ENCODE results near the gene TMCC2. TPM values are rescaled to one million over a fixed set of nuclear protein-coding genes. Genes with fewer than 3 reads are reported as not detected.

The TMCC2 gene
- total and polyA plus RNA-seq, 2 experiments from 2014 or later = 2.6 to 9.9 TPM

DNA sequence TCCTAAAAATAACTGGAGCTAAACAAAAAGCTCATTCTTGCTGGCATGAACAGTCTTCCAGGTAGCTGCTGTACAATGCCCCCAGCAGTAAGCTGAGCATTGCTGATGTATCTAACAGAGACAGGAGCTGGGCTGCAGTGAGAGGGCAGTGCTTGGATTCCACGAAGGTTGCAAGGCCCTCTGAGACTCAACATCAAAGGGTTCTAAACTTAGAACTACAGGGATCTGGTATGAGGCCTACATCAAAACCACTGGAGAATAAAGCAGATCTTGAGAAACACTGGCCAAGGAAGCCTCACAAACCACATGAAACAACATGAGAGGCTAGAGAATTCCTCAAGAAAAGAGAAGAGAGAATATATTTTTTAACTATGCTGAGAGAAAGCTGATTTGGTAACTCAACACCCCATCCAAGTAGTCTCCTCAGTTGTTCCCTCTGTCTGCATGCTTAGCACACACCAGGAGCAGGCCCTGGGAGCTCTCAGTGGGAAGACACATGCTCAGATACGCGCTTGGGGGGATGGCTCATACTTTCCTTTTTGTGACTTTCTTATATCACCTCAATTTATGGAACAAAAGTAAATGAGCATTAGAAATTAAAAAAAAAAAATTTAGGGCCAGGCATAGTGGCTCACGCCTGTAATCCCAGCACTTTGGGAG is 43.9 kb upstream of the TMCC2 start (continued):
- TF ChIP-seq, protein P1, sequence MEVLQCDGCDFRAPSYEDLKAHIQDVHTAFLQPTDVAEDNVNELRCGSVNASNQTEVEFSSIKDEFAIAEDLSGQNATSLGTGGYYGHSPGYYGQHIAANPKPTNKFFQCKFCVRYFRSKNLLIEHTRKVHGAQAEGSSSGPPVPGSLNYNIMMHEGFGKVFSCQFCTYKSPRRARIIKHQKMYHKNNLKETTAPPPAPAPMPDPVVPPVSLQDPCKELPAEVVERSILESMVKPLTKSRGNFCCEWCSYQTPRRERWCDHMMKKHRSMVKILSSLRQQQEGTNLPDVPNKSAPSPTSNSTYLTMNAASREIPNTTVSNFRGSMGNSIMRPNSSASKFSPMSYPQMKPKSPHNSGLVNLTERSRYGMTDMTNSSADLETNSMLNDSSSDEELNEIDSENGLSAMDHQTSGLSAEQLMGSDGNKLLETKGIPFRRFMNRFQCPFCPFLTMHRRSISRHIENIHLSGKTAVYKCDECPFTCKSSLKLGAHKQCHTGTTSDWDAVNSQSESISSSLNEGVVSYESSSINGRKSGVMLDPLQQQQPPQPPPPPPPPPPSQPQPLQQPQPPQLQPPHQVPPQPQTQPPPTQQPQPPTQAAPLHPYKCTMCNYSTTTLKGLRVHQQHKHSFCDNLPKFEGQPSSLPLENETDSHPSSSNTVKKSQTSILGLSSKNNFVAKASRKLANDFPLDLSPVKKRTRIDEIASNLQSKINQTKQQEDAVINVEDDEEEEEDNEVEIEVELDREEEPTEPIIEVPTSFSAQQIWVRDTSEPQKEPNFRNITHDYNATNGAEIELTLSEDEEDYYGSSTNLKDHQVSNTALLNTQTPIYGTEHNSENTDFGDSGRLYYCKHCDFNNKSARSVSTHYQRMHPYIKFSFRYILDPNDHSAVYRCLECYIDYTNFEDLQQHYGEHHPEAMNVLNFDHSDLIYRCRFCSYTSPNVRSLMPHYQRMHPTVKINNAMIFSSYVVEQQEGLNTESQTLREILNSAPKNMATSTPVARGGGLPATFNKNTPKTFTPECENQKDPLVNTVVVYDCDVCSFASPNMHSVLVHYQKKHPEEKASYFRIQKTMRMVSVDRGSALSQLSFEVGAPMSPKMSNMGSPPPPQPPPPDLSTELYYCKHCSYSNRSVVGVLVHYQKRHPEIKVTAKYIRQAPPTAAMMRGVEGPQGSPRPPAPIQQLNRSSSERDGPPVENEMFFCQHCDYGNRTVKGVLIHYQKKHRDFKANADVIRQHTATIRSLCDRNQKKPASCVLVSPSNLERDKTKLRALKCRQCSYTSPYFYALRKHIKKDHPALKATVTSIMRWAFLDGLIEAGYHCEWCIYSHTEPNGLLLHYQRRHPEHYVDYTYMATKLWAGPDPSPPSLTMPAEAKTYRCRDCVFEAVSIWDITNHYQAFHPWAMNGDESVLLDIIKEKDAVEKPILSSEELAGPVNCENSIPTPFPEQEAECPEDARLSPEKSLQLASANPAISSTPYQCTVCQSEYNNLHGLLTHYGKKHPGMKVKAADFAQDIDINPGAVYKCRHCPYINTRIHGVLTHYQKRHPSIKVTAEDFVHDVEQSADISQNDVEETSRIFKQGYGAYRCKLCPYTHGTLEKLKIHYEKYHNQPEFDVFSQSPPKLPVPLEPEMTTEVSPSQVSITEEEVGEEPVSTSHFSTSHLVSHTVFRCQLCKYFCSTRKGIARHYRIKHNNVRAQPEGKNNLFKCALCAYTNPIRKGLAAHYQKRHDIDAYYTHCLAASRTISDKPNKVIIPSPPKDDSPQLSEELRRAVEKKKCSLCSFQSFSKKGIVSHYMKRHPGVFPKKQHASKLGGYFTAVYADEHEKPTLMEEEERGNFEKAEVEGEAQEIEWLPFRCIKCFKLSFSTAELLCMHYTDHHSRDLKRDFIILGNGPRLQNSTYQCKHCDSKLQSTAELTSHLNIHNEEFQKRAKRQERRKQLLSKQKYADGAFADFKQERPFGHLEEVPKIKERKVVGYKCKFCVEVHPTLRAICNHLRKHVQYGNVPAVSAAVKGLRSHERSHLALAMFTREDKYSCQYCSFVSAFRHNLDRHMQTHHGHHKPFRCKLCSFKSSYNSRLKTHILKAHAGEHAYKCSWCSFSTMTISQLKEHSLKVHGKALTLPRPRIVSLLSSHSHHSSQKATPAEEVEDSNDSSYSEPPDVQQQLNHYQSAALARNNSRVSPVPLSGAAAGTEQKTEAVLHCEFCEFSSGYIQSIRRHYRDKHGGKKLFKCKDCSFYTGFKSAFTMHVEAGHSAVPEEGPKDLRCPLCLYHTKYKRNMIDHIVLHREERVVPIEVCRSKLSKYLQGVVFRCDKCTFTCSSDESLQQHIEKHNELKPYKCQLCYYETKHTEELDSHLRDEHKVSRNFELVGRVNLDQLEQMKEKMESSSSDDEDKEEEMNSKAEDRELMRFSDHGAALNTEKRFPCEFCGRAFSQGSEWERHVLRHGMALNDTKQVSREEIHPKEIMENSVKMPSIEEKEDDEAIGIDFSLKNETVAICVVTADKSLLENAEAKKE (CRISPR knock-in tag; IDR thresholded peaks at IDR 0.05) = no peak
- TF ChIP-seq POLR2AphosphoS5 (IDR thresholded peaks at IDR 0.05; ENCODE audit: low read depth) (no peak), EZH2phosphoT487 (IDR thresholded peaks at IDR 0.05; ENCODE audit: unreplicated experiment) (no peak), CREB1 (CRISPR knock-in tag; IDR thresholded peaks at IDR 0.05; ENCODE audit: low read depth) (no peak), ZNF114 (CRISPR knock-in tag; IDR thresholded peaks at IDR 0.05) (no peak), STAT1 (IDR thresholded peaks at IDR 0.05; ENCODE audit: unreplicated experiment) (no peak)
- TF ChIP-seq, protein P2, sequence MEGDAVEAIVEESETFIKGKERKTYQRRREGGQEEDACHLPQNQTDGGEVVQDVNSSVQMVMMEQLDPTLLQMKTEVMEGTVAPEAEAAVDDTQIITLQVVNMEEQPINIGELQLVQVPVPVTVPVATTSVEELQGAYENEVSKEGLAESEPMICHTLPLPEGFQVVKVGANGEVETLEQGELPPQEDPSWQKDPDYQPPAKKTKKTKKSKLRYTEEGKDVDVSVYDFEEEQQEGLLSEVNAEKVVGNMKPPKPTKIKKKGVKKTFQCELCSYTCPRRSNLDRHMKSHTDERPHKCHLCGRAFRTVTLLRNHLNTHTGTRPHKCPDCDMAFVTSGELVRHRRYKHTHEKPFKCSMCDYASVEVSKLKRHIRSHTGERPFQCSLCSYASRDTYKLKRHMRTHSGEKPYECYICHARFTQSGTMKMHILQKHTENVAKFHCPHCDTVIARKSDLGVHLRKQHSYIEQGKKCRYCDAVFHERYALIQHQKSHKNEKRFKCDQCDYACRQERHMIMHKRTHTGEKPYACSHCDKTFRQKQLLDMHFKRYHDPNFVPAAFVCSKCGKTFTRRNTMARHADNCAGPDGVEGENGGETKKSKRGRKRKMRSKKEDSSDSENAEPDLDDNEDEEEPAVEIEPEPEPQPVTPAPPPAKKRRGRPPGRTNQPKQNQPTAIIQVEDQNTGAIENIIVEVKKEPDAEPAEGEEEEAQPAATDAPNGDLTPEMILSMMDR (conservative IDR thresholded peaks at IDR 0.05; ENCODE audit: low read depth in 2 of 2) = no peak

DNA sequence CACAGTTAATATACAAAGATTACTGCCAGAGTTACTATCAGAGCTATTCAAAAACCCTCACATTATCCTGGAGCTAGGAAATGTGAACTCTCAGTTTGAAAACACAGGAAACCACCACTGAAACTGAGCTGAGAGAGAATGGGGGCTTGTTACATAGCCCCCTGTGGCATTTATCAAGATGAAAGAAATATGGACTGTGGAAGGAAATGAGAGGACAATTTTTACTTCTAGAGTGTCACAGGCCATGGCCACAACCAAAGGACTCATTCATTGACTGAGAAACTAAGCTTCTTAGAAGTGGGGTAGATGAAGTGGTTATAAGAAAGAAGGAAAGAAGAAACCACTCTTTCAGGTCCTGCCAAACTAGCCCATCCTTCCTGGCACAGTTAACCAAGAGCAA is 41.6 kb upstream of the TMCC2 start:
- Histone ChIP-seq H3K4me1 (ENCODE audit: insufficient read depth) (peaks cover 39% of the 10 kb centered on the region), H3K27ac (ENCODE audit: low read depth) (no peak overlapping the region), H4K20me1 (replicated peaks; ENCODE audit: insufficient read depth) (no peaks in the 10 kb centered on the region), H3K4me2 (no peak overlapping the region), H3K36me3 (ENCODE audit: insufficient read depth) (no peaks in the 10 kb centered on the region; the same call in 1 of the 2 replicates), H3K27me3 (ENCODE audit: insufficient read depth) (no peaks in the 10 kb centered on the region), H2AFZ (no peak overlapping the region), H3K4me3 (no peak overlapping the region), H3K79me2 (replicated peaks; ENCODE audit: insufficient read depth) (peaks cover 42% of the 10 kb centered on the region), H3K9me2 (ENCODE audit: insufficient read depth) (no peaks in the 10 kb centered on the region), H3F3A (replicated peaks; ENCODE audit: low read depth) (no peaks in the 10 kb centered on the region; the same call in 1 of the 2 replicates)
- H3K9me3 Mint-ChIP-seq = no peaks in the 10 kb centered on the region
- DNase-seq (ENCODE audit: low spot score) (no peak), ATAC-seq (no peak)
- peaks cover 41% of the 10 kb centered on the region for H3K4me1 Mint-ChIP-seq
- H3K27ac Mint-ChIP-seq = no peak overlapping the region
- no peaks in the 10 kb centered on the region for H3K27me3 Mint-ChIP-seq (ENCODE audit: insufficient read depth, low read depth, poor library complexity)
- no peak overlapping the region for H3K4me3 Mint-ChIP-seq
- H3K36me3 Mint-ChIP-seq (ENCODE audit: low read depth) = no peaks in the 10 kb centered on the region; the same call in 1 of the 3 replicates
- TF ChIP-seq, protein P1 (CRISPR knock-in tag; IDR thresholded peaks at IDR 0.05) = no peak

Measured in GM23338 (cell line).